H1 (cell line): ENCODE measurements around the gene IQCN. TPM values are rescaled to one million over a fixed set of nuclear protein-coding genes. Genes with fewer than 3 reads are reported as not detected.

Experiments used
- CTCF ChIA-PET: fragments of 300-600 bp; sonication (Branson Sonifier 250); formaldehyde crosslinking; loops from one replicate; lab custom pipeline; 2021; ENCODE audit not compliant: partially characterized antibody; lab: Charles Lee
- POLR2A ChIA-PET: fragments of 300-600 bp; sonication (Branson Sonifier 250); formaldehyde crosslinking; loops from one replicate; lab custom pipeline; 2021; ENCODE audit warnings: inconsistent platforms; ENCODE audit not compliant: partially characterized antibody; lab: Charles Lee
- DNase-seq, 2 experiments: peaks; one replicate each; pipeline versions ENCODE4 v3.0.0 to v3.0.0-alpha.2; 2010 to 2022; ENCODE audit warnings: low spot score in 2 of 2, low read depth in 1 of 2, mixed read lengths in 1 of 2
- FAIRE-seq: peaks from 2 replicates; lab custom pipeline; 2011; peaks lifted over from hg19 to GRCh38; lab: Jason Lieb, UNC
- H2AFZ ChIP-seq: 2 replicates; pipeline ENCODE4 v1.8.1; 2012; ENCODE audit warnings: low read length, inconsistent platforms
- H2AK5ac ChIP-seq: 2 replicates; pipeline ENCODE4 v1.6.1; 2013; ENCODE audit warnings: low read depth, low read length
- H2BK120ac ChIP-seq: replicated peaks from 2 replicates; pipeline ENCODE3; 2013; ENCODE audit warnings: low read depth, low read length, inconsistent platforms
- H2BK12ac ChIP-seq: 2 replicates; pipeline ENCODE4 v1.6.1; 2013; ENCODE audit warnings: low read depth, low read length
- H2BK15ac ChIP-seq: 2 replicates; pipeline ENCODE4 v1.6.1; 2013; ENCODE audit warnings: low read length
- H2BK20ac ChIP-seq: 2 replicates; pipeline ENCODE4 v1.6.1; 2013; ENCODE audit warnings: low read length
- H2BK5ac ChIP-seq: 2 replicates; pipeline ENCODE4 v1.6.1; 2013; ENCODE audit warnings: low read depth, low read length
- H3K14ac ChIP-seq: 2 replicates; pipeline ENCODE4 v1.6.1; 2013; ENCODE audit warnings: inconsistent platforms; ENCODE audit not compliant: insufficient read length
- H3K18ac ChIP-seq: 2 replicates; pipeline ENCODE4 v1.6.1; 2013; ENCODE audit warnings: low read length; ENCODE audit errors: extremely low read depth
- H3K23ac ChIP-seq: 2 replicates; pipeline ENCODE4 v1.6.1; 2013; ENCODE audit warnings: inconsistent platforms; ENCODE audit not compliant: insufficient read length
- H3K23me2 ChIP-seq: 2 replicates; pipeline ENCODE4 v1.6.1; 2013; ENCODE audit warnings: low read depth, low read length
- H3K27ac ChIP-seq: 2 replicates; pipeline ENCODE4 v1.6.1; 2011; ENCODE audit warnings: low read depth, low read length, inconsistent platforms
- H3K27me3 ChIP-seq, 4 experiments: replicated peaks in 1 of 4; 1 replicate in 1 of 4; 2 replicates in 3 of 4; pipeline versions ENCODE4 v1.6.1 to v1.8.1; 2011 to 2013; ENCODE audit warnings: low read length in 3 of 4, mild to moderate bottlenecking in 3 of 4, inconsistent platforms in 2 of 4, mixed read lengths in 2 of 4, moderate library complexity in 1 of 4; ENCODE audit not compliant: control insufficient read depth in 3 of 4, insufficient read depth in 3 of 4; ENCODE audit errors: extremely low read depth in 1 of 4
- H3K36me3 ChIP-seq, 4 experiments: 2 replicates each; pipeline versions ENCODE4 v1.6.1 to v1.8.1; 2011 to 2013; ENCODE audit warnings: mild to moderate bottlenecking in 4 of 4, low read length in 3 of 4, moderate library complexity in 2 of 4, control low read depth in 1 of 4, inconsistent platforms in 1 of 4; ENCODE audit not compliant: insufficient read depth in 4 of 4, control insufficient read depth in 2 of 4
- H3K4ac ChIP-seq: replicated peaks from 2 replicates; pipeline ENCODE3; 2013; ENCODE audit warnings: low read length, low read depth, mixed read lengths, inconsistent platforms; ENCODE audit not compliant: insufficient read length
- H3K4me1 ChIP-seq, 4 experiments: replicated peaks in 1 of 4; 1 replicate in 1 of 4; 2 replicates in 3 of 4; pipeline versions ENCODE4 v1.6.1 to v1.8.1; 2011 to 2013; ENCODE audit warnings: low read length in 3 of 4, inconsistent platforms in 2 of 4, mixed read lengths in 1 of 4; ENCODE audit not compliant: insufficient read depth in 4 of 4, control insufficient read depth in 3 of 4
- H3K4me2 ChIP-seq, 2 experiments: 2 replicates each; pipeline versions ENCODE4 v1.6.1 to v1.8.1; 2011 to 2013; ENCODE audit warnings: low read depth in 2 of 2, low read length in 2 of 2, control low read depth in 1 of 2, inconsistent platforms in 1 of 2, mild to moderate bottlenecking in 1 of 2; ENCODE audit not compliant: insufficient read depth in 1 of 2
- H3K4me3 ChIP-seq, 4 experiments: fragments of 200-600, 300-600 bp in 1 of 4; sonication (generic), shearing (Covaris generic), sonication (Bioruptor Twin) in 1 of 4; 2 replicates each; pipeline versions ENCODE4 v1.5.1 to v1.8.1; 2011 to 2016; ENCODE audit warnings: low read length in 4 of 4, low read depth in 3 of 4, control low read depth in 2 of 4, inconsistent platforms in 2 of 4, mild to moderate bottlenecking in 2 of 4, mixed read lengths in 1 of 4, moderate library complexity in 1 of 4; ENCODE audit not compliant: insufficient read depth in 2 of 4; ENCODE audit errors: extremely low read depth in 1 of 4
- H3K56ac ChIP-seq: replicated peaks from 2 replicates; pipeline ENCODE3; 2013; ENCODE audit warnings: low read depth, mild to moderate bottlenecking, mixed read lengths, low read length, inconsistent platforms; ENCODE audit not compliant: insufficient read length
- H3K79me1 ChIP-seq: 2 replicates; pipeline ENCODE4 v1.6.1; 2013; ENCODE audit warnings: low read depth, low read length, control low read depth
- H3K79me2 ChIP-seq, 2 experiments: 2 replicates each; pipeline versions ENCODE4 v1.6.1 to v1.8.1; 2012 to 2013; ENCODE audit warnings: low read length in 2 of 2, mild to moderate bottlenecking in 2 of 2, inconsistent platforms in 1 of 2; ENCODE audit not compliant: insufficient read depth in 2 of 2, control insufficient read depth in 1 of 2
- H3K9ac ChIP-seq, 4 experiments: replicated peaks in 1 of 4; 1 replicate in 1 of 4; 2 replicates in 3 of 4; pipeline versions ENCODE4 v1.6.1 to v1.8.1; 2011 to 2013; ENCODE audit warnings: low read depth in 3 of 4, low read length in 3 of 4, control low read depth in 2 of 4, mild to moderate bottlenecking in 2 of 4, moderate library complexity in 2 of 4, inconsistent platforms in 1 of 4; ENCODE audit errors: extremely low read depth in 1 of 4
- H3K9me3 ChIP-seq, 2 experiments: 2 replicates each; pipeline versions ENCODE4 v1.6.1 to v1.8.1; 2012 to 2013; ENCODE audit warnings: mild to moderate bottlenecking in 2 of 2, moderate library complexity in 2 of 2, control low read depth in 1 of 2, inconsistent platforms in 1 of 2, low read depth in 1 of 2, low read length in 1 of 2, mixed read lengths in 1 of 2; ENCODE audit not compliant: insufficient read depth in 2 of 2
- H4K20me1 ChIP-seq, 2 experiments: replicated peaks in 1 of 2; 2 replicates each; pipeline versions ENCODE3 to v1.8.1; 2011 to 2013; ENCODE audit warnings: inconsistent platforms in 2 of 2, low read length in 2 of 2, mild to moderate bottlenecking in 1 of 2; ENCODE audit not compliant: insufficient read depth in 2 of 2, control insufficient read depth in 1 of 2
- H4K5ac ChIP-seq: 2 replicates; pipeline ENCODE4 v1.6.1; 2013; ENCODE audit warnings: low read length, low read depth, mixed read lengths, inconsistent platforms; ENCODE audit not compliant: insufficient read length
- H4K8ac ChIP-seq: 2 replicates; pipeline ENCODE4 v1.8.0; 2013; ENCODE audit warnings: mild to moderate bottlenecking, moderate library complexity, low read length, inconsistent platforms; ENCODE audit not compliant: insufficient read depth; ENCODE audit errors: extremely low read depth
- H4K91ac ChIP-seq: replicated peaks from 2 replicates; pipeline ENCODE3; 2013; ENCODE audit warnings: low read length, mixed read lengths, inconsistent platforms; ENCODE audit not compliant: insufficient read length
- CBX8 ChIP-seq: fragments of 300-800, 300-1000 bp; sonication (generic); IDR thresholded peaks from 2 replicates; pipeline ENCODE4 v1.7.1; 2016; ENCODE audit warnings: low read depth, low read length, borderline replicate concordance
- CHD1 ChIP-seq: IDR thresholded peaks from 2 replicates; pipeline ENCODE4 v1.6.1; 2012; ENCODE audit warnings: low read depth, low read length, improper control_type of control experiment
- CREB1 ChIP-seq: IDR thresholded peaks from 2 replicates; pipeline ENCODE4 v1.6.1; 2012; ENCODE audit warnings: inconsistent platforms
- KDM5A ChIP-seq: fragments of 200-600 bp; IDR thresholded peaks from 2 replicates; pipeline ENCODE4 v1.7.1; 2012; ENCODE audit warnings: mild to moderate bottlenecking, low read length, inconsistent platforms, mixed read lengths
- SP1 ChIP-seq: IDR thresholded peaks from 2 replicates; pipeline ENCODE4 v1.6.1; 2011; ENCODE audit warnings: low read depth, low read length
- WGBS, 2 experiments: shearing (Covaris generic) in 1 of 2; methylation state at CpG; one replicate each; pipeline versions ENCODE4 v1.1.6 to v1.1.7; 2013 to 2015; ENCODE audit warnings: low lambda C conversion rate in 2 of 2, mixed read lengths in 2 of 2, inconsistent platforms in 1 of 2, low coverage in 1 of 2, missing lambda C conversion rate in 1 of 2; ENCODE audit not compliant: insufficient replicate concordance in 2 of 2, insufficient coverage in 1 of 2, insufficient read length in 1 of 2; ENCODE audit errors: extremely low coverage in 1 of 2, missing lambda C conversion rate in 1 of 2; 5-methylcytosine and 5-hydroxymethylcytosine counted together
- polyA plus RNA-seq, 7 experiments: library from polyadenylated mRNA; depleted of rRNA in 3 of 7; stranded (reverse) in 5 of 7; unstranded in 2 of 7; fragments of >200 nt in 5 of 7; fragments of 200-250 nt in 2 of 7; gene quantifications; 1 replicate in 5 of 7; 2 replicates in 1 of 7; 4 replicates in 1 of 7; pipeline versions ENCODE4 v1.2.1 to v1.2.3, GENCODE V29; 2011 to 2013; ENCODE audit warnings: missing spikeins in 2 of 7, mixed read lengths in 2 of 7
- total RNA-seq: library from RNA; stranded (reverse); fragmentation: NEBNext Ultra II Directional; extraction: Animal tissue kit (Norgen Biotek cat#: 25700); gene quantifications from 2 replicates; pipeline ENCODE4 v1.2.1, GENCODE V29; 2021
- TF ChIP-seq, protein P1 (sequence below), 3 experiments: IDR thresholded peaks; 1 replicate in 2 of 3; 2 replicates in 1 of 3; pipeline versions ENCODE4 v1.5.1 to v1.6.1; 2011; ENCODE audit warnings: low read length in 3 of 3, mild to moderate bottlenecking in 3 of 3, inconsistent platforms in 2 of 3, low read depth in 1 of 3, moderate library complexity in 1 of 3; ENCODE audit not compliant: insufficient read depth in 1 of 3; ENCODE audit errors: control extremely low read depth in 1 of 3
- TF ChIP-seq, protein P2 (sequence below): IDR thresholded peaks from 2 replicates; pipeline ENCODE4 v1.6.1; 2011; ENCODE audit warnings: low read depth, mild to moderate bottlenecking, low read length; ENCODE audit not compliant: insufficient read depth
- TF ChIP-seq, protein P3 (sequence below): IDR thresholded peaks from 2 replicates; pipeline ENCODE4 v1.6.1; 2012; ENCODE audit warnings: inconsistent platforms

IQCN gene
- total and polyA plus RNA-seq, 2 of the 8 experiments (the other 6 are each of a cell fraction or from before 2014, with no cell fraction given), result 0.36 to 1.0 TPM

DNA sequence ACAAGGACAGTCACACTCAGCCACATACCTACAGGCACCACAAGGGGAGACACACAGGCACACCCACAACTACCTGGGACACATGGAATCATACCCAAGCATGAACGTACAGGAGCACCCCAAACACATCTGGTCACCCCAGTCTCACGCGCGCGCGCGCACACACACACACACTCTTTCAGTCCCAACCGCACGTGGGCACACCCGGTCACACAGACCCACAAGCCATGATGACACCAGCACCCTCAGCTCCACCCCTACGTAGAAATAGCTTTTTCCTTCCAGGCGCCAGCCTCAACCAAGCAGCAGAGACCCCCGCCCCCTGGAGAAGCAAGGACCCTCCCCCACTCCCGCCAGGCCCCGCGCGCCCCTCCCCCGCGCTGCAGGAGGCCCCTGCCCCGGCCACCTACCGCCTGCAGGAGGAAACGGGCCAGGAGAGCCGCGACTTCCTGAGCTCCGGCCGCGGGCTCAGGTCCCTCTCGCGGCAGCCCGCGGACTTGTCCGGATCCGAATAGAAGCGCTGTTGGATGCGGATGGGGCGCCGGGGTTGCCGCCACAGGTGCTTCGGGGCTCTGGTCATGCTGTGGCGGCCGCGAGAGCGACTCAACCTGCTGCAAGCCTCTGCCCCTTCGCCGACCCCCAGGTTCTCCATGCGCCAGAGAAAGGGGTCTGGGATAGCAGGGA lies 41.6 kb downstream of the IQCN start:
- H4K8ac ChIP-seq, result peak overlapping the region; percentile 79
- DNase-seq, result peak in 1 of 2 experiments; percentile 89
- no peaks in the 10 kb centered on the region for H3K79me1 ChIP-seq
- H2AK5ac ChIP-seq, result peak overlapping the region; percentile 32; the same call in 1 of the 2 replicates
- H3K4me3 ChIP-seq, result peak overlapping the region; percentile 39 to 54 (median 46); a peak in 7 of 8 replicates
- POLR2A ChIA-PET, result interaction anchor here (0.6 to 4.4 kb wide), 19 partner anchors 8 to 156 kb away, joined by 3 to 43 read pairs (median 5); partner anchors contain the start of genes JUND and RAB3A
- H4K20me1 ChIP-seq, result no peaks in the 10 kb centered on the region
- peak overlapping the region; percentile 95; the same call in 1 of the 2 replicates for H2BK12ac ChIP-seq
- peak overlapping the region; percentile 96; the same call in 1 of the 2 replicates for H2BK5ac ChIP-seq
- H3K4me2 ChIP-seq, result peak overlapping the region; percentile 91 to 96
- H3K27me3 ChIP-seq, result no peaks in the 10 kb centered on the region
- no peaks in the 10 kb centered on the region for H3K79me2 ChIP-seq
- no peaks in the 10 kb centered on the region for H3K9me3 ChIP-seq
- peak overlapping the region; percentile 65; the same call in 1 of the 2 replicates for H3K27ac ChIP-seq
- H3K4ac ChIP-seq, result peak overlapping the region; percentile 99
- H2BK15ac ChIP-seq, result peak overlapping the region; percentile 100
- H3K23me2 ChIP-seq, result peaks cover 7% of the 10 kb centered on the region
- 9% methylated on average over 11 of the region's 46 CpGs; no CpG with 5 or more reads in 1 of the 2 experiments for WGBS, 2 experiments
- H3K36me3 ChIP-seq, result no peaks in the 10 kb centered on the region
- peak overlapping the region; percentile 86 for H2BK120ac ChIP-seq
- CTCF ChIA-PET, result interaction anchor here (0.7 to 10.1 kb wide), 25 partner anchors 8 to 181 kb away, joined by 3 to 140 read pairs (median 5); partner anchors contain the start of gene RAB3A
- H3K14ac ChIP-seq, result no peak overlapping the region
- H3K9ac ChIP-seq, result peak overlapping the region in 1 of 4 experiments; percentile 52; a peak in 4 of 7 replicates
- no peak for FAIRE-seq
- H2BK20ac ChIP-seq, result peak overlapping the region; percentile 72; the same call in 1 of the 2 replicates
- peak overlapping the region; percentile 97 for H4K91ac ChIP-seq
- peak overlapping the region; percentile 18 for H3K56ac ChIP-seq
- peak overlapping the region; percentile 84 for H3K18ac ChIP-seq
- H2AFZ ChIP-seq, result peak overlapping the region; percentile 59; the same call in 1 of the 2 replicates
- no peak overlapping the region for H3K23ac ChIP-seq
- peak overlapping the region; percentile 85 for H4K5ac ChIP-seq
- H3K4me1 ChIP-seq, result peaks cover 6 to 20% (median 14%) of the 10 kb centered on the region in 4 experiments
- TF ChIP-seq, protein P1, sequence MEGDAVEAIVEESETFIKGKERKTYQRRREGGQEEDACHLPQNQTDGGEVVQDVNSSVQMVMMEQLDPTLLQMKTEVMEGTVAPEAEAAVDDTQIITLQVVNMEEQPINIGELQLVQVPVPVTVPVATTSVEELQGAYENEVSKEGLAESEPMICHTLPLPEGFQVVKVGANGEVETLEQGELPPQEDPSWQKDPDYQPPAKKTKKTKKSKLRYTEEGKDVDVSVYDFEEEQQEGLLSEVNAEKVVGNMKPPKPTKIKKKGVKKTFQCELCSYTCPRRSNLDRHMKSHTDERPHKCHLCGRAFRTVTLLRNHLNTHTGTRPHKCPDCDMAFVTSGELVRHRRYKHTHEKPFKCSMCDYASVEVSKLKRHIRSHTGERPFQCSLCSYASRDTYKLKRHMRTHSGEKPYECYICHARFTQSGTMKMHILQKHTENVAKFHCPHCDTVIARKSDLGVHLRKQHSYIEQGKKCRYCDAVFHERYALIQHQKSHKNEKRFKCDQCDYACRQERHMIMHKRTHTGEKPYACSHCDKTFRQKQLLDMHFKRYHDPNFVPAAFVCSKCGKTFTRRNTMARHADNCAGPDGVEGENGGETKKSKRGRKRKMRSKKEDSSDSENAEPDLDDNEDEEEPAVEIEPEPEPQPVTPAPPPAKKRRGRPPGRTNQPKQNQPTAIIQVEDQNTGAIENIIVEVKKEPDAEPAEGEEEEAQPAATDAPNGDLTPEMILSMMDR (IDR thresholded peaks at IDR 0.05; ENCODE audit: control extremely low read depth in 1 of 3, insufficient read depth in 1 of 3, low read depth in 1 of 3, low read length in 3 of 3), result peak; percentile 32 to 68 (median 39)
- TF ChIP-seq CBX8, result no peak
- no peak for TF ChIP-seq KDM5A
- TF ChIP-seq, protein P2, sequence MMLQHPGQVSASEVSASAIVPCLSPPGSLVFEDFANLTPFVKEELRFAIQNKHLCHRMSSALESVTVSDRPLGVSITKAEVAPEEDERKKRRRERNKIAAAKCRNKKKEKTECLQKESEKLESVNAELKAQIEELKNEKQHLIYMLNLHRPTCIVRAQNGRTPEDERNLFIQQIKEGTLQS, result no peak
- TF ChIP-seq, protein P3, sequence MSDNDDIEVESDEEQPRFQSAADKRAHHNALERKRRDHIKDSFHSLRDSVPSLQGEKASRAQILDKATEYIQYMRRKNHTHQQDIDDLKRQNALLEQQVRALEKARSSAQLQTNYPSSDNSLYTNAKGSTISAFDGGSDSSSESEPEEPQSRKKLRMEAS, result peak; percentile 61; the same call in 1 of the 2 replicates
- no peak; the same call in 1 of the 2 replicates for TF ChIP-seq CREB1
- no peak for TF ChIP-seq SP1
- no peak for TF ChIP-seq CHD1
